Measurements from ENCODE around the gene BAG2.

Gene BAG2

DNA sequence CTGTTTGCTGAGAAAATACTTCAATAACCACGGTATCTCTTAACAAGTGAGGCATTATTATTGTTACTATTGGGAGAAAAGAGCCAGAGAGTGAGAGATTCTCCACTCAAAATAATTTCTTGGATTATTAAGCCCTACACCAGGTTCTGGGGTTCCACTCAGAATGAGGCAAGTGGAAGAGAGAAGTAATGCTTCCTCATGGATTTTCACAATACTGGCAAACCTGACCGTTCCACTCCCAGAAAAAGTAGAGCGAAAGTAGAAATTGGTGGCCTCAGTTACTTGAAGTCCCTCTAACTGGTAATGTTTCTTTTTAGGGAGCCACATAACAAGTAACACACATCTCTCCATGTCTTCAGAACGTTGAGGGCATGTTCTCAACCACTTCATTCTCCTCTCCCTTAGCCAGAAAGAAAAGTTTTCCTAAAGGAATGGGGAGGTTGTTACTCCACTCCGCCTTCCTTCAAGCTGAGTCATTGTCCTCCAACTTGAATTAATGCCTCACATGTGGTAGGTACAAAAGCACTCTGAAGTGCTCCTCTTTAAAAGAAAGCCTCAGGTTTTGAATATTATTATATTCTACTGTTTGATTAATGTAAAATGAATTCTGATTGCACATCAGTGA is 1.9 kb downstream of the BAG2 start:
- H3K9me3 ChIP-seq (ENCODE audit: control insufficient read depth in 2 of 2, low read length in 2 of 2): no peaks in the 10 kb centered on the region
- H3K27me3 ChIP-seq (ENCODE audit: control insufficient read depth in 2 of 2, insufficient read depth in 2 of 2, low read length in 2 of 2): peaks cover 0 to 5% of the 10 kb centered on the region in 2 donors
- peak overlapping the region; percentile 17 to 53 for H3K27ac ChIP-seq (ENCODE audit: low read depth in 2 of 2, low read length in 2 of 2)
- H3K4me3 ChIP-seq (ENCODE audit: low read length in 2 of 2): peak overlapping the region; percentile 68 to 71
- H3K9ac ChIP-seq (ENCODE audit: low read depth in 1 of 2, low read length in 2 of 2): peak overlapping the region in 1 of 2 donors; percentile 74
- H3K36me3 ChIP-seq (ENCODE audit: control insufficient read depth in 2 of 2, insufficient read depth in 2 of 2, low read length in 2 of 2): peaks cover 0 to 5% of the 10 kb centered on the region in 2 donors
- peaks cover 7 to 16% of the 10 kb centered on the region in 2 donors for H3K4me1 ChIP-seq (ENCODE audit: control insufficient read depth in 2 of 2, insufficient read depth in 2 of 2, low read length in 2 of 2)

DNA sequence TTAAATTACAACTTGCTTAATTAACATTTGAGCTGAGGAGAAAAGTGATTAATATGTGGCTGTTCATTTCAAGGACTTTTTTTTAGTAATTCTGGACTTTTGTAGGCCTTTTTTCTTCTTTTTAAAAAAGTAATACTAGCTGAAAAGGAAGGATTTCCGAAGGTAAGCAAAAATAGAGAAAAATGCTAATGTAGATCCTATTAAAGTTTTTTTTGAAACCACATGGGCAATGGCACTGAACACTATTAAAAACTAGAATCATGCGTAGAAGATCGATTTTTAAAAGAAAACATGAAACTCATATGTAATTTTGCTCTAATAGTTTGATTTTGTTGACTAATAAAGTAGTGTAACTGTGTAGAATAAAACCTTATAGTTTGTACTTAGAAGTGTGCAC is 2.4 kb downstream of the BAG2 start:
- Histone ChIP-seq H3K4me1 (ENCODE audit: control insufficient read depth in 2 of 2, insufficient read depth in 2 of 2, low read length in 2 of 2) (peaks cover 7 to 16% of the 10 kb centered on the region in 2 donors), H3K27me3 (ENCODE audit: control insufficient read depth in 2 of 2, insufficient read depth in 2 of 2, low read length in 2 of 2) (peaks cover 0 to 5% of the 10 kb centered on the region in 2 donors), H3K36me3 (ENCODE audit: control insufficient read depth in 2 of 2, insufficient read depth in 2 of 2, low read length in 2 of 2) (peaks cover 0 to 5% of the 10 kb centered on the region in 2 donors), H3K9me3 (ENCODE audit: control insufficient read depth in 2 of 2, low read length in 2 of 2) (no peaks in the 10 kb centered on the region), H3K27ac (ENCODE audit: low read depth in 2 of 2, low read length in 2 of 2) (no peak overlapping the region), H3K4me3 (ENCODE audit: low read length in 2 of 2) (peak overlapping the region in 1 of 2 donors; percentile 71), H3K9ac (ENCODE audit: low read depth in 1 of 2, low read length in 2 of 2) (no peak overlapping the region)

DNA sequence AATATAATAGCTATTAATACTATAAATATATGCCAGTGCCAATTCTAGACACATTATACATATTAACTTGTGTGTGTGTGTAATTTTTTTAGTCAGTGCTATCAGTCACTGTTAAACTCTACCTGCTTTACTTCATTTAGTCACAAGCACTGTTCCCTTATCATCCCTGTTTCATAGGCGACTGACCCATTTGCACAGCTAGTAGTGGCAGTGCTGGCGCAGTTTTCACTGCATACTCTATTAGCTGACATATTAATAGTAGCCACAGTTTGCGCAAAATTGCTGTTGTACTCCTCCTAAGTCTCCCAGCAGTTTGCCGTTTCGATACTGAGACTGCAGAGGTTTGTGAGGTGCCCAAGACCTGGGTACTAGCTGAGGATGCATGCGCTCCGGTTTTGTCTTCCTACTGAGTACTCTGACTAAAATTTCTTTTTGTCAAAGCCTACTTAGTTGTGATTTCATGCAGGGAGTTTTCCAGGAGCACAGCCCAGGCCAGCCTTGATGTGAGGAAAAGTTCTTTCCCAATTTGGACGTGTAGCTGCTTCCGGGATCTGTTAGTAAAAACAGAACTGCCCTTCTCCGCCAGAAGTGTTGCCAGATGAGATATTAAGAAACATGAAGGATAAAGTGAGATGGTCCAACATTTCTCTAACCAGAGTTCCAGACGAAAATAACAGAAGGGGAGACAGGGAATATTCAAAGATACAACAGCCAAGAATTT is 5.6 kb downstream of the BAG2 start:
- Histone ChIP-seq H3K9ac (ENCODE audit: low read depth in 1 of 2, low read length in 2 of 2) (peak overlapping the region in 1 of 2 donors; percentile 3), H3K27me3 (ENCODE audit: control insufficient read depth in 2 of 2, insufficient read depth in 2 of 2, low read length in 2 of 2) (peaks cover 0 to 5% of the 10 kb centered on the region in 2 donors), H3K27ac (ENCODE audit: low read depth in 2 of 2, low read length in 2 of 2) (peak overlapping the region; percentile 46 to 56), H3K4me1 (ENCODE audit: control insufficient read depth in 2 of 2, insufficient read depth in 2 of 2, low read length in 2 of 2) (peaks cover 7 to 11% of the 10 kb centered on the region in 2 donors), H3K9me3 (ENCODE audit: control insufficient read depth in 2 of 2, low read length in 2 of 2) (no peaks in the 10 kb centered on the region), H3K36me3 (ENCODE audit: control insufficient read depth in 2 of 2, insufficient read depth in 2 of 2, low read length in 2 of 2) (no peaks in the 10 kb centered on the region), H3K4me3 (ENCODE audit: low read length in 2 of 2) (no peak overlapping the region)

DNA sequence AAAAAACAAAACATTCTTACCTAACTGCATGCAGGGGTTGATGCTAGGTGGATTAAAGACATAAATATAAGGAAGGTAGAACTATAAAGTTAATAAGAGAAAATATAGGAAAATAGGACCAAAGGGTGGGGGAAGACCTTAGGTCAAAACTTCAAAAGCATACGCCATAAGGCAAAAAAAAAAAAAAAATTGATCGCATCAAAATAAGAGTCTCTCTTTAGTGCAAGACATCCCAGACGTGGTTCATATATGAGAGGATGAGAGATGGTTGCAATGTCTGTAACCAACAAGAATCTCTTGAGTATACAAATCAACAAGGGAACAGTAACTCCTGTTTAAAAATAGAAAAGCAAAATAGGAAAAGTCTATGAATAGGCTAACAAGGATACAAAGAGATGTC is 8.5 kb downstream of the BAG2 start:
- no peaks in the 10 kb centered on the region for H3K9me3 ChIP-seq (ENCODE audit: control insufficient read depth in 2 of 2, low read length in 2 of 2)
- no peaks in the 10 kb centered on the region for H3K4me1 ChIP-seq (ENCODE audit: control insufficient read depth in 2 of 2, insufficient read depth in 2 of 2, low read length in 2 of 2)
- H3K4me3 ChIP-seq (ENCODE audit: low read length in 2 of 2): no peak overlapping the region
- peaks cover 4 to 6% of the 10 kb centered on the region in 2 donors for H3K36me3 ChIP-seq (ENCODE audit: control insufficient read depth in 2 of 2, insufficient read depth in 2 of 2, low read length in 2 of 2)
- H3K27me3 ChIP-seq (ENCODE audit: control insufficient read depth in 2 of 2, insufficient read depth in 2 of 2, low read length in 2 of 2): no peaks in the 10 kb centered on the region
- no peak overlapping the region for H3K27ac ChIP-seq (ENCODE audit: low read depth in 2 of 2, low read length in 2 of 2)
- no peak overlapping the region for H3K9ac ChIP-seq (ENCODE audit: low read depth in 1 of 2, low read length in 2 of 2)

DNA sequence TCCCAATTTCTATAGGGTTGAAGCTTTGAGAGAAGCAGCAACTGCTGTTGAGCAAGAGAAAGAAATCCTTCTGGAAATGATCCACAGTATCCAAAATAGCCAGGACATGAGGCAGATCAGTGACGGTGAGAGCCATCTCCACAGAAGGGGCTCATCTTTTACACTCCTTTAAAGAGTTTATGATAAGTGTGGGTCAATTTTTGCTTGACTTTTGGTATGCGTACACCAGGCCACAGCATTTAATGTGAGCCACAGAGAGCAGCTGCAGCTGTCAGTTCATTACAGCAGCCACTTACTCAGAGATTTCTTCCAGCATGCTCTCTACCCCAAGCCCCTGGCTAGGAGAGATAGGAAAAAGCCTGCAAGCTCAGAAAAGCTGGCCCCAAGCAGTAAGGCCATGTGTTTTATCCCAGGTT is 9.9 kb downstream of the BAG2 start:
- peaks cover 4 to 6% of the 10 kb centered on the region in 2 donors for H3K36me3 ChIP-seq (ENCODE audit: control insufficient read depth in 2 of 2, insufficient read depth in 2 of 2, low read length in 2 of 2)
- no peaks in the 10 kb centered on the region for H3K9me3 ChIP-seq (ENCODE audit: control insufficient read depth in 2 of 2, low read length in 2 of 2)
- H3K9ac ChIP-seq (ENCODE audit: low read depth in 1 of 2, low read length in 2 of 2): no peak overlapping the region
- no peaks in the 10 kb centered on the region for H3K27me3 ChIP-seq (ENCODE audit: control insufficient read depth in 2 of 2, insufficient read depth in 2 of 2, low read length in 2 of 2)
- H3K4me1 ChIP-seq (ENCODE audit: control insufficient read depth in 2 of 2, insufficient read depth in 2 of 2, low read length in 2 of 2): no peaks in the 10 kb centered on the region
- H3K4me3 ChIP-seq (ENCODE audit: low read length in 2 of 2): no peak overlapping the region
- H3K27ac ChIP-seq (ENCODE audit: low read depth in 2 of 2, low read length in 2 of 2): no peak overlapping the region

DNA sequence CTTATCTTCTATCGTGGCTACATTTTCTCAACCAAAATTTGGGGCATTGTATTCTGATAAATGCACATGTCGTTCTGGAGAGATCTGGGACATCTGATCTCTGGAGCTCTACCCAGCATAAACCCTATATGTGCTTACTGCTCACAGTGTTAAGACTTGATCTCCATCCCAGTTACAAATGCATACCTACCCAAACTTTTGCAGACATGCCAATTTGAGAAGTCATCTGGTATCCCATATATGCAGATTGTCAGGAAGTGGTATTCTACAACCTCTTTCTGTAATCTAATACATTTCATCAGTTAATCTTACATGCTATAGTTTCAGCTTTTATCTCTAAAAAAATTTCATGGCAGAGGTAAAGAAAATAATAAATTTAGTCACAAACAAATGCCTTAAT is 11.2 kb downstream of the BAG2 start:
- H3K9me3 ChIP-seq (ENCODE audit: control insufficient read depth in 2 of 2, low read length in 2 of 2): no peaks in the 10 kb centered on the region
- no peak overlapping the region for H3K4me3 ChIP-seq (ENCODE audit: low read length in 2 of 2)
- no peak overlapping the region for H3K27ac ChIP-seq (ENCODE audit: low read depth in 2 of 2, low read length in 2 of 2)
- H3K4me1 ChIP-seq (ENCODE audit: control insufficient read depth in 2 of 2, insufficient read depth in 2 of 2, low read length in 2 of 2): no peaks in the 10 kb centered on the region
- H3K27me3 ChIP-seq (ENCODE audit: control insufficient read depth in 2 of 2, insufficient read depth in 2 of 2, low read length in 2 of 2): no peaks in the 10 kb centered on the region
- H3K36me3 ChIP-seq (ENCODE audit: control insufficient read depth in 2 of 2, insufficient read depth in 2 of 2, low read length in 2 of 2): peaks cover 4 to 6% of the 10 kb centered on the region in 2 donors
- H3K9ac ChIP-seq (ENCODE audit: low read depth in 1 of 2, low read length in 2 of 2): no peak overlapping the region

DNA sequence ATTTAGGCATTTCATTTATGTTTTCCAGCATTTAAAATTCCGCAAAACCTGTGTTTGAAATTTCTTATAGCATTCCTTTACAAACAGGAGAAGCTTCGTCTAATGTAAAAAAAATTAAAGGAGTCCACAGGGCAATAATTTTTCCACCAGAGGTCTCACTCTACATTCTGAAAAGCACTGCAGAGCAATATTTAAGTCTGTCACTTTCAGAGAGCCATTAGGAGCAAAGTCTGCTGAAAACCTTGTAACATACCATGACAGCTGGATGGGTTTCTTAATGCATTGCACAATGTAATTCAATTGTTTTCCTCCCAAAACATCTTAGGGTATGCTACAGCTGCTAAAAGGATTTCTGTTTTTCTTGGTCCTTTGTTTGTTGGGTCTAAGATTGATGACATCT is 18.0 kb downstream of the BAG2 start:
- Histone ChIP-seq H3K9me3 (ENCODE audit: control insufficient read depth in 2 of 2, low read length in 2 of 2) (no peaks in the 10 kb centered on the region), H3K36me3 (ENCODE audit: control insufficient read depth in 2 of 2, insufficient read depth in 2 of 2, low read length in 2 of 2) (no peaks in the 10 kb centered on the region), H3K27me3 (ENCODE audit: control insufficient read depth in 2 of 2, insufficient read depth in 2 of 2, low read length in 2 of 2) (no peaks in the 10 kb centered on the region), H3K4me3 (ENCODE audit: low read length in 2 of 2) (no peak overlapping the region), H3K9ac (ENCODE audit: low read depth in 1 of 2, low read length in 2 of 2) (no peak overlapping the region), H3K4me1 (ENCODE audit: control insufficient read depth in 2 of 2, insufficient read depth in 2 of 2, low read length in 2 of 2) (no peaks in the 10 kb centered on the region), H3K27ac (ENCODE audit: low read depth in 2 of 2, low read length in 2 of 2) (no peak overlapping the region)

DNA sequence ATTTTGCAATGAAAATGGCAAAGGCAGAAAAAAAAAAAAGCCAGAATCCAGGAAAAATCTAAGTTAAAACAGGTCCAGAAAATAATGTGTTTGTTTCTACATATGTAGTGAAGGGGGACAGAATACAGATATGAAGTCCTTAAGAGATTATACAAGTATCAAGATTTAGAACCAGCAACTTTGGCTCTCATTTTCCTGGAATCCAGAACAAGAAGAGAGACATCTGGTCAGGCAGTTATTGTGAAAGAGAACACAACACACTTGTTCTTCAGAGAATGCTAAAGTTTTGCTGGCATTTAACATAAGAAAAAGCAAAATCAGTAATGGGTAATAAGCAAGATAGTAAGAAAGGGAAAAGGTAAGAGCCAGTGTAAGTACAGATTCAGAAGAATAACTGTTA is 21.1 kb downstream of the BAG2 start:
- H3K27me3 ChIP-seq (ENCODE audit: control insufficient read depth in 2 of 2, insufficient read depth in 2 of 2, low read length in 2 of 2): no peaks in the 10 kb centered on the region
- no peak overlapping the region for H3K4me3 ChIP-seq (ENCODE audit: low read length in 2 of 2)
- no peaks in the 10 kb centered on the region for H3K4me1 ChIP-seq (ENCODE audit: control insufficient read depth in 2 of 2, insufficient read depth in 2 of 2, low read length in 2 of 2)
- no peaks in the 10 kb centered on the region for H3K36me3 ChIP-seq (ENCODE audit: control insufficient read depth in 2 of 2, insufficient read depth in 2 of 2, low read length in 2 of 2)
- H3K9me3 ChIP-seq (ENCODE audit: control insufficient read depth in 2 of 2, low read length in 2 of 2): no peaks in the 10 kb centered on the region
- no peak overlapping the region for H3K9ac ChIP-seq (ENCODE audit: low read depth in 1 of 2, low read length in 2 of 2)
- peak overlapping the region in 1 of 2 donors; percentile 25 for H3K27ac ChIP-seq (ENCODE audit: low read depth in 2 of 2, low read length in 2 of 2)

DNA sequence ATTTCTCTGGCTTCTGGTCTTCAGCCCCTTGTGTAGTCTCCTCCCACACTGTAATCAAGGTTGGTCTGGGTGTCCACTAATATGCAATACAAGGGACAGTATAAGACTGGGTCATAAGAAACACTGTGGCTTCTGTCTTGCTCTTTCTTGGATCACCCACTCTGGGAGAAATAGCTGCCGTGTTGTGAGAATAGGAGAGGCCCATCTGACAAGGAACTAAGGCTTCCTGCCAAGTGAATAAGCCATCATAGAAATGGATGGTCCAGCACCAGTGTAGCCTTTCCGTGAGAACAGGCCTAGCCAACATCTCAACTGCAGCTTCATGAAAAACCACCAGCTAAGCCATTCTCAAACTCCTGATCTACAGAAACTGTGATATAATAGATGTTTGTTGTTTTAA is 23.3 kb downstream of the BAG2 start:
- Histone ChIP-seq H3K36me3 (ENCODE audit: control insufficient read depth in 2 of 2, insufficient read depth in 2 of 2, low read length in 2 of 2) (no peaks in the 10 kb centered on the region), H3K9me3 (ENCODE audit: control insufficient read depth in 2 of 2, low read length in 2 of 2) (no peaks in the 10 kb centered on the region), H3K27ac (ENCODE audit: low read depth in 2 of 2, low read length in 2 of 2) (no peak overlapping the region), H3K4me1 (ENCODE audit: control insufficient read depth in 2 of 2, insufficient read depth in 2 of 2, low read length in 2 of 2) (peaks cover 4 to 5% of the 10 kb centered on the region in 2 donors), H3K9ac (ENCODE audit: low read depth in 1 of 2, low read length in 2 of 2) (no peak overlapping the region), H3K27me3 (ENCODE audit: control insufficient read depth in 2 of 2, insufficient read depth in 2 of 2, low read length in 2 of 2) (no peaks in the 10 kb centered on the region), H3K4me3 (ENCODE audit: low read length in 2 of 2) (no peak overlapping the region)

DNA sequence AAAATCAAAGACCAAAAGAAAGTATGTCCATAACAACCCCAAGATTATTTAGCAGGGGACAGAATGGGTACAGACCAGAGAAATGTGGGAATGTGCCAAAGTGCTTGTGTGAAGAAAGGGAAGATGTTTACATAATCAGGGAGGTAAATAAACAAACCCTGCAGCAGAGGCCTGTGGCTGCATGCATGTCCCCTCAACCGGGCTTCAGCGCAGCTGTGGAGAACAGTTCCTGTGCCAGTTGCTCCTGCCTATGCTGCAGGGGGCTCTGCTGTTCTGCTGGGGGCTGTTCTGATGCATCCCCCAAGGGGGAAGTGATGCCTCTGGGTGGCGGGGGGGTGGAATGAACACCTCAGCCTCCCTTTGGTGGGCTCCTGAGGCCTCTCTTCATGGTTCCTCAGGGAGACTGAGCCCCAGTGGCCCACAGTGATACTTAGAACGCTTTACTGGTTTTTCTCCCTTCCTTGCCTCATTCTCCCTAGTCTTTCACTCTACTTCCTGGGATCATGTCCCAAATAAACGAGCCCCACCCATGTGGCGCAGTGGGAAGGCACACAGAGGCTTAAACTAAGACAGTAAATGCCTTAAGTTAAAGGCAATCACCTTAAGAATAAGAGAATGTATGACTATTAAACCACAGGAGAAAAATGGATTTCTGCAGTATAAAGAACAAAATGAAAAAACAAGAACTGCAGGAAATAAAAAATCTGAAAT is 27.0 kb downstream of the BAG2 start:
- Histone ChIP-seq H3K27ac (ENCODE audit: low read depth in 2 of 2, low read length in 2 of 2) (no peak overlapping the region), H3K27me3 (ENCODE audit: control insufficient read depth in 2 of 2, insufficient read depth in 2 of 2, low read length in 2 of 2) (no peaks in the 10 kb centered on the region), H3K4me1 (ENCODE audit: control insufficient read depth in 2 of 2, insufficient read depth in 2 of 2, low read length in 2 of 2) (peaks cover 4 to 5% of the 10 kb centered on the region in 2 donors), H3K9me3 (ENCODE audit: control insufficient read depth in 2 of 2, low read length in 2 of 2) (no peaks in the 10 kb centered on the region), H3K4me3 (ENCODE audit: low read length in 2 of 2) (no peak overlapping the region), H3K36me3 (ENCODE audit: control insufficient read depth in 2 of 2, insufficient read depth in 2 of 2, low read length in 2 of 2) (no peaks in the 10 kb centered on the region), H3K9ac (ENCODE audit: low read depth in 1 of 2, low read length in 2 of 2) (no peak overlapping the region)

Data from mucosa of rectum (tissue), 2 donors.